ENCODE results near the gene ZNF555. TPM values are rescaled to one million over a fixed set of nuclear protein-coding genes. Genes with fewer than 3 reads are reported as not detected.
"Not testable (repeated sequence)": the region's sequence is repeated elsewhere in the genome, so short reads cannot be mapped to it uniquely, and the experiment has no call there.

ZNF555 gene
- 1 to 10 TPM; 2.5 to 3.0 TPM for total RNA-seq
- 4.5 TPM for polyA plus RNA-seq

- H3K27ac Mint-ChIP-seq: peak within 1 kb of the TSS; percentile 75 to 96 (median 86)
- H3K9me3 Mint-ChIP-seq: peaks cover 6 to 17% (median 14%) of the 10 kb centered on the region in 5 donors
- Histone ChIP-seq H3K36me3 (ENCODE audit: insufficient read depth, low read length) (no peaks in the 10 kb centered on the region), H3K27ac (ENCODE audit: low read depth, low read length) (peak within 1 kb of the TSS; percentile 54), H3K9me3 (ENCODE audit: low read length) (no peaks in the 10 kb centered on the region), H3K4me1 (ENCODE audit: insufficient read depth, low read length) (peaks cover 15% of the 10 kb centered on the region), H3K4me3 (ENCODE audit: low read length) (peak within 1 kb of the TSS; percentile 73), H3K27me3 (ENCODE audit: insufficient read depth, low read length, poor library complexity, severe bottlenecking) (no peaks in the 10 kb centered on the region)
- H3K27me3 Mint-ChIP-seq: no peaks in the 10 kb centered on the region
- ChIA-PET CTCF (interaction anchor here (0.8 to 1.3 kb wide), 8 partner anchors 9 to 213 kb away, joined by 3 to 4 read pairs (median 3); no protein-coding TSS in a partner anchor), POLR2A (interaction anchor here (0.6 to 1.3 kb wide), 3 partner anchors 21 to 643 kb away, joined by 3 to 5 read pairs (median 4); partner anchors contain the start of gene ZNF554)
- H3K36me3 Mint-ChIP-seq: peaks cover 2 to 28% (median 10%) of the 10 kb centered on the region in 3 donors
- peak within 1 kb of the TSS; percentile 88 to 98 (median 92) for H3K4me3 Mint-ChIP-seq
- DNase-seq: peak; percentile 98 to 99 (median 98)
- H3K4me1 Mint-ChIP-seq: peaks cover 15 to 31% (median 20%) of the 10 kb centered on the region in 3 donors
These were observed at the start of gene ZNF555 for GRCh38 chr19:2840794-2841791. ZNF555 (plus strand) TSS chr19:2841475; CDS start chr19:2841573, 98 bp downstream.

DNA sequence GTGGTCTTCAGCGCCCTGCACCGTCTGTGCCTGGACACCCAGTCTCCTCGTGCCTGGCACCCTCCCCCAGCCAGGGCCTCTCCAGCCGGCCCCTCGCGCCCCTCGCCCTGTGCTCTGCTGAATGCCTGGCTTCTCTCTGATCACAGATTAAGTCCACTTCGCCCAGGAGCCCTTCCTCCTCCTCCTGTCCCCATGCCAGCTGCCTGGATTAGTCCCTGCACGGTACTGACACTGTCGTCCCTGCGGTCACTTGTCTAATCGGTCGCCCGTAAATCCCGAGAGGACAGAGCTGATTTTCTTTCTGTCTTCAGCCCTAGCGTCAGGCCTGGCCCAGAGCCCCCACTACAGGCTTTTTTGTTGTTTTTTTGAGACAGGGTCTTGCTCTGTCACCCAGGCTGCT, 49.4 kb upstream of the ZNF555 start:
- no peak overlapping the region for H3K4me3 ChIP-seq (ENCODE audit: low read length)
- H3K27ac ChIP-seq (ENCODE audit: low read depth, low read length): no peak overlapping the region
- Mint-ChIP-seq H3K4me1 (peaks cover 5 to 18% (median 11%) of the 10 kb centered on the region in 3 donors), H3K27me3 (no peaks in the 10 kb centered on the region), H3K4me3 (no peak overlapping the region), H3K36me3 (peaks cover 0 to 40% (median 0%) of the 10 kb centered on the region in 3 donors), H3K27ac (no peak overlapping the region), H3K9me3 (no peaks in the 10 kb centered on the region)
- POLR2A ChIA-PET: interaction anchor here (0.5 kb wide), 1 partner anchor 647 kb away, joined by 7 read pairs; no protein-coding TSS in a partner anchor
- CTCF ChIA-PET: no interaction called here
- no peaks in the 10 kb centered on the region for H3K9me3 ChIP-seq (ENCODE audit: low read length)
- DNase-seq: no peak
- no peaks in the 10 kb centered on the region for H3K36me3 ChIP-seq (ENCODE audit: insufficient read depth, low read length)
- H3K4me1 ChIP-seq (ENCODE audit: insufficient read depth, low read length): no peaks in the 10 kb centered on the region
- H3K27me3 ChIP-seq (ENCODE audit: insufficient read depth, low read length, poor library complexity, severe bottlenecking): no peaks in the 10 kb centered on the region

- not testable (repeated sequence) for H3K9me3 Mint-ChIP-seq, H3K27me3 Mint-ChIP-seq
These were observed 48.6 kb upstream of the ZNF555 start for GRCh38 chr19:2792666-2793065.

DNA sequence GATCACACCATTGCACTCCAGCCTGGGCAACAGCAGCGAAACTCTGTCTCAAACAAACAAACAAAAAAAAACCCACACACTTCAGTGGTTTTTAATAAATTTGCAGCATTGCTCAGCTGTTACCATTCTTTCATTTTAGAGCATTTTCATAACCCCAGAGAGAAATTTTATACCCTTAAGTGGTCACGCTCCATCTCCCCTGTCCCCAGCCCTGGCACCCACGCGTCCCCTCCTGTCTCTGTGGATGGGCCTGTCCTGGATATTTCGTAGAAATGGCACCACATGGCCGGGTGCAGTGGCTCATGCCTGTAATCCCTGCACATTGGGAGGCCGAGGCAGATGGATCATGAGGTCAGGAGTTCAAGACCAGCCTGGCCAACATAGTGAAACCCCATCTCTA, 48.1 kb upstream of the ZNF555 start:
- H3K9me3 Mint-ChIP-seq: no peaks in the 10 kb centered on the region
- Histone ChIP-seq H3K27ac (ENCODE audit: low read depth, low read length) (no peak overlapping the region), H3K27me3 (ENCODE audit: insufficient read depth, low read length, poor library complexity, severe bottlenecking) (no peaks in the 10 kb centered on the region), H3K36me3 (ENCODE audit: insufficient read depth, low read length) (no peaks in the 10 kb centered on the region), H3K9me3 (ENCODE audit: low read length) (no peaks in the 10 kb centered on the region), H3K4me1 (ENCODE audit: insufficient read depth, low read length) (no peaks in the 10 kb centered on the region), H3K4me3 (ENCODE audit: low read length) (no peak overlapping the region)
- H3K27ac Mint-ChIP-seq: no peak overlapping the region
- ChIA-PET CTCF (no interaction called here), POLR2A (no interaction called here)
- H3K4me3 Mint-ChIP-seq: no peak overlapping the region
- H3K27me3 Mint-ChIP-seq: no peaks in the 10 kb centered on the region
- peaks cover 0 to 48% (median 0%) of the 10 kb centered on the region in 3 donors for H3K36me3 Mint-ChIP-seq
- peaks cover 1 to 6% (median 5%) of the 10 kb centered on the region in 3 donors for H3K4me1 Mint-ChIP-seq
- DNase-seq: no peak

More at GRCh38 chr19:2792666-2793065, 48.6 kb upstream of the ZNF555 start:
- H3K4me1 ChIP-seq (ENCODE audit: insufficient read depth, low read length); POLR2A ChIA-PET; H3K36me3 ChIP-seq (ENCODE audit: insufficient read depth, low read length); H3K27ac ChIP-seq (ENCODE audit: low read depth, low read length); DNase-seq; H3K27ac Mint-ChIP-seq; H3K27me3 ChIP-seq (ENCODE audit: insufficient read depth, low read length, poor library complexity, severe bottlenecking); CTCF ChIA-PET; H3K4me3 Mint-ChIP-seq; H3K4me3 ChIP-seq (ENCODE audit: low read length); H3K9me3 ChIP-seq (ENCODE audit: low read length): not testable (repeated sequence)
- Mint-ChIP-seq H3K4me1 (peaks cover 1 to 10% (median 5%) of the 10 kb centered on the region in 3 donors), H3K36me3 (peaks cover 0 to 47% (median 0%) of the 10 kb centered on the region in 3 donors)

DNA sequence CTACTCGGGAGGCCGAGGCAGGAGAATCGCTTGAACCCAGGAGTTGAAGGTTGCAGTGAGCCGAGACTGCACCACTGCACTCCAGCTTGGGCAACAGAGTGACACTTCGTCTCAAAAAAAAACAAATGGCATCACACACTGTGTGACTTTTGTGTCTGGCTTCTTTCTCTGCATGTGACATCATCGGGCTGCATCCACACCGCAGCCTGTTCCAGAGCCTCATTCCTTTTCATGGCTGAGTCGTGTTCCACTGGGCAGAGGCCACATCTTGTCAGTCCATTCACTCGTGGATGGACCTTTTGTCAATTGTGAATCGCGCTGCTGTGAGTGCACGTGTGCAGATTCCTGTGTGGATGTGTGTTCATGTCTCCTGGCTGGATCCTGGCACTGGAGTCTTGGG, 47.7 kb upstream of the ZNF555 start:
- ChIA-PET CTCF (no interaction called here), POLR2A (no interaction called here)
- Histone ChIP-seq H3K27me3 (ENCODE audit: insufficient read depth, low read length, poor library complexity, severe bottlenecking) (no peaks in the 10 kb centered on the region), H3K27ac (ENCODE audit: low read depth, low read length) (no peak overlapping the region), H3K9me3 (ENCODE audit: low read length) (no peaks in the 10 kb centered on the region), H3K36me3 (ENCODE audit: insufficient read depth, low read length) (no peaks in the 10 kb centered on the region), H3K4me3 (ENCODE audit: low read length) (no peak overlapping the region), H3K4me1 (ENCODE audit: insufficient read depth, low read length) (no peaks in the 10 kb centered on the region)
- Mint-ChIP-seq H3K36me3 (peaks cover 0 to 50% (median 0%) of the 10 kb centered on the region in 3 donors), H3K4me1 (peaks cover 1 to 5% (median 5%) of the 10 kb centered on the region in 3 donors), H3K27ac (no peak overlapping the region), H3K27me3 (no peaks in the 10 kb centered on the region), H3K4me3 (no peak overlapping the region), H3K9me3 (no peaks in the 10 kb centered on the region)
- no peak for DNase-seq

GRCh38 chr19:2795827-2796658, 45.2 kb upstream of the ZNF555 start:
- no peaks in the 10 kb centered on the region for H3K27me3 Mint-ChIP-seq
- Histone ChIP-seq H3K4me3 (ENCODE audit: low read length) (no peak overlapping the region), H3K4me1 (ENCODE audit: insufficient read depth, low read length) (no peaks in the 10 kb centered on the region), H3K36me3 (ENCODE audit: insufficient read depth, low read length) (no peaks in the 10 kb centered on the region), H3K27ac (ENCODE audit: low read depth, low read length) (no peak overlapping the region), H3K27me3 (ENCODE audit: insufficient read depth, low read length, poor library complexity, severe bottlenecking) (no peaks in the 10 kb centered on the region), H3K9me3 (ENCODE audit: low read length) (no peaks in the 10 kb centered on the region)
- ChIA-PET CTCF (no interaction called here), POLR2A (no interaction called here)
- H3K4me1 Mint-ChIP-seq: no peaks in the 10 kb centered on the region
- H3K27ac Mint-ChIP-seq: peak overlapping the region in 1 of 8 donors; percentile 33
- no peak for DNase-seq
- no peaks in the 10 kb centered on the region for H3K9me3 Mint-ChIP-seq
- H3K4me3 Mint-ChIP-seq: no peak overlapping the region
- H3K36me3 Mint-ChIP-seq: peaks cover 0 to 58% (median 0%) of the 10 kb centered on the region in 3 donors

DNA sequence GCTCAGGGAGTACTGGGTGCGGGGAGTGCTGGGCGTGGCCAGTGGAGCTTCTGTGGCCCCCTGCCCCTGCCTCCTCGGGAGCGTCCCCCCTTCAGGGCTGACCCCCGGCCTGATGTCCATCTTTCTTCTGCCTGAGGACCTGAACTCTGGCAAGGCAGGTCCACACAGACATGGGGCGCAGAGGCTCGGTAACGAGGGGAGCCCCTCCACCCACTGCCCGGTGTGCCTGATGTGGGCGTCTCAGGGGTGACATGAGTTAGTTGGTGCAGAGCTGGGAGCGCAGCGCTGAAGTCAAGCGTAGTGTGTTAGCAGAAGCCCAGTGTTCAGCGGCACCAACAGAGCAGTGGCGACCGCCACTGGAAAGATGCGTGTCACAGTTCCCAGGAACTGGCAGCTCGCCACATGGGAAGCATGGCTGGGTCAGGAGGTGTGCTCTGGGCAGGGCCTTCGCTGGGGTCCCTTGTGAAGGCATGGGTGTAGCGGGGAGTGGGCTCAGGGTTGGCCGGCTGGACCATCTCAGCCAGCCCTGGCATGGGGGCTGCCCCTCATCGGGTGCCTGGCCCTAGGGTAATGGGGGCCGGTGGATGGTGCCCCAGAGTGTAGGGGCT, 44.5 kb upstream of the ZNF555 start:
- ChIA-PET CTCF (no interaction called here), POLR2A (no interaction called here)
- peaks cover 0 to 63% (median 0%) of the 10 kb centered on the region in 3 donors for H3K36me3 Mint-ChIP-seq
- no peaks in the 10 kb centered on the region for H3K9me3 ChIP-seq (ENCODE audit: low read length)
- H3K36me3 ChIP-seq (ENCODE audit: insufficient read depth, low read length): no peaks in the 10 kb centered on the region
- no peaks in the 10 kb centered on the region for H3K27me3 ChIP-seq (ENCODE audit: insufficient read depth, low read length, poor library complexity, severe bottlenecking)
- H3K4me1 Mint-ChIP-seq: no peaks in the 10 kb centered on the region
- no peak overlapping the region for H3K4me3 ChIP-seq (ENCODE audit: low read length)
- H3K27ac ChIP-seq (ENCODE audit: low read depth, low read length): no peak overlapping the region
- no peak overlapping the region for H3K4me3 Mint-ChIP-seq
- no peaks in the 10 kb centered on the region for H3K9me3 Mint-ChIP-seq
- no peaks in the 10 kb centered on the region for H3K27me3 Mint-ChIP-seq
- no peaks in the 10 kb centered on the region for H3K4me1 ChIP-seq (ENCODE audit: insufficient read depth, low read length)
- H3K27ac Mint-ChIP-seq: no peak overlapping the region
- DNase-seq: no peak

Measured in CD8-positive, alpha-beta memory T cell (primary cell).